Stimulated activated CD4-positive, alpha-beta T cell treated with anti-CD3 and anti-CD28 coated beads, Interleukin-4, amount 100 ng/mL, for 24 hours (primary cell): ENCODE results near the gene BCL7C.
A peak's percentile ranks its signal among the peaks of the same experiment; 100 is the strongest.
"Not testable (repeated sequence)": the region's sequence is repeated elsewhere in the genome, so short reads cannot be mapped to it uniquely, and the experiment has no call there.

ENCODE experiments used
- DNase-seq: peaks from one replicate; pipeline ENCODE4 v3.0.0-alpha.2; 2020

BCL7C gene

GRCh38 chr16:30893744-30894539 lies at the start of gene BCL7C:
Gene BCL7C (minus strand): TSS chr16:30894077. CDS start chr16:30893944, 133 bp downstream.
- peak; percentile 83 for DNase-seq

DNA sequence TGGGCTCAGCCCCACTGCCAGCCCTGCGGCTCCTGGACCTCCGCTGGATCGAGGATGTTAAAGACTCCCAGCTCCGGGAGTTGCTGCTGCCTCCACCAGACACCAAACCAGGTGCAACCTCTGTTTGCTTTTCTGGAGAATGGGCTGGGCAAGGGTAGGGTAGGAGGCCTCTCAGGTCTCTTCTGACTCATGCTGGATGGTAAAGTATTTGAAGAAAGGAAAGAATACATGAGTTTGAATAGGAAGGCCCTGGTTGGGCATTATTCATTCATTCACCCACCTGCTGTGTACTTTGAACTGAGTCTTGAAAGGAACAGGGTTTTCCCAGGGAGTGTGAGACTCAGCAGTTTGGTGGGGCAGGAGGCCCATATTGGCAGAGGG lies 48.5 kb upstream of the BCL7C start:
- DNase-seq: no peak

DNA sequence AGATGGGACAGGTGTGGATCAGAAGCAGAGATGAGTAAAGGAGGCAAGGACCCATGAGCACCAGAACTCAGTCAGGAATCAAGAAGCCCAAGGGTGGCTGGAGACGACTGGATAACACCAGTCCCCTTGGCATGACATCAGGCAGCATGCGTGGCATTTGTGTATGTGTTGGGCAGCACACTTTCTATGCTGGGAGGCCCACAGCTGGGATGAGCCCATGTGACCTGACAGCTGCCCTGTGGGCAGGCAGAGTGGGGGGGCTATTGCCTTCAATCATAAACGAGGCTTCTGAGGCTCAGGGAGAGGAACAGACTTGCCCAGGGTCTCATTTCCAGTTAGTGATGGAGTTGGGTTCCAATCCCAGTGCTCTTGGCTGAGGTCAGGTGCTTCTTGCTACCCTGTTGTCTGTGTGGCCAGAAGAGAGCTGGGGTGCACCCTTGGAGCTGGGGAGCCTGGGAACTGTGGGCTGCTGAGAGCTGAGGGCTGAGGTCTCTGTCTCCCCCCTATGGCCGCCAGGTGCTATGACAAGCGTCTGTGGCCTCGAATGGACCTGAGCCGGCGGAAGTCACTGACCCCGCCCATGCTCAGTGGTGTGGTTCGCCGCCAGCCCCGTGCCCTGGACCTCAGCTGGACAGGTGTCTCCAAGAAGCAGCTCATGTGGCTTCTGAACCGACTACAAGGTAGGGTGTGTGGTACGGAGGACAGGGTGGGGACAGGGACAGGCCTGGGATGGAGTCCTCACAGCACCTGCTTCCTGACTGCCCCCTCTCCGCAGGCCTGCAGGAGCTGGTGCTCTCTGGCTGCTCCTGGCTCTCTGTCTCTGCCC lies 47.9 kb upstream of the BCL7C start:
- DNase-seq: peak; percentile 68

- DNase-seq: not testable (repeated sequence)
These were observed 45.7 kb upstream of the BCL7C start for GRCh38 chr16:30939571-30939970.

DNA sequence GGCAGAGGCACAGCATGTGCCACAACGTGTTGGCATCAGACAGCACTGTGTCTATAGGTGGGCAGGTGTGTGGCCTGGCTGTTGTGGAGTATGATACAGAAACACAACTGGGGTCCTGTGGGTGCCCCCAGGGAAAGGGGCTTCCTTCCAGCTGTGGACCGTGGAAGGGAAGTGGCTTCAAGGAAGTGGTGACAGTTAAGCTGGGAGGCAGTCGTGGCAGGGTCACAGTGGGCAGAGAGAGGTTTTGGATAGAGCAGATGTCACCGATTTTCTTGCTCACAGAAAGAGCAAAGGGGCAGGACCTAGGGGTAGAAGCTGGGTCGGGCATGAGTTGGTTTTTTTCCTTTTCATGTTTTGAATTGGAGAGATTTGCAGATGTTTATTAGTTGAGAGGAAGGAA lies 43.8 kb upstream of the BCL7C start:
- no peak for DNase-seq

DNA sequence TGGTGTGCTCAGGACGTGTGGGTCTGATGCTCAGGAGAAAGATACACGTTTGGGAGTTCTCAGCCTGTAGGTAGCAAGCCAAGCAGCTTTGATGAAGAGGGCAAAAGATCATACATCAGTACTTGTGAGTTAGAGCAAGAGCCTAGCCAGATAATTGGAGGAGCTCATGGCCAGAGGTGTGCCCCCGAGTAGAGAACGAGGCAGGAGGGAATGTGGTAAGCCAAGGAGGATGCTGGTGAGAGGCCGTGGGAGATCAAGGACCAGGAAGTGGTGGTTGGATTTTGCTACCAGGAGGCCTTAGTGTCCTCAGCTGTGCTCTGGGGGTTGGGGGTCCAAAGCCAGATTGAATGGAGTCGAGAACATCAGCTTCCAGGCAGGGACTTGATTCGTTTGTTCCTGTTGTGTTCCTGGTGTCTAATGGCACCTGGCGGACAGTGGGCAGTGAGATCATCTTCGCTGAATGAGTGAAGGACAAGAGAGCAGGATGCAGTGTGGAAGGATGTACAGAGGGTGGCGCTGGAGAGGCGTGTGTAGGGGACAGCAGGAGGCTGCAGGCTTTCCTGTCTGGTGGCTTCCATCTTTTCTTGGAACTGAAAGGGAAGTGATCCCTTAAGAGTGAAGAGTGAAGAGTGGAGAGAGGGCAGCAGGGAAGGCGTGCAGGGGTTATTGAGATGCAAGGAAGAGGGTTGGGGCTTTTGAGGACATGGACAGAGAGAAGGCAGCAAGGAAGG lies 41.1 kb upstream of the BCL7C start:
- peak; percentile 42 for DNase-seq

DNA sequence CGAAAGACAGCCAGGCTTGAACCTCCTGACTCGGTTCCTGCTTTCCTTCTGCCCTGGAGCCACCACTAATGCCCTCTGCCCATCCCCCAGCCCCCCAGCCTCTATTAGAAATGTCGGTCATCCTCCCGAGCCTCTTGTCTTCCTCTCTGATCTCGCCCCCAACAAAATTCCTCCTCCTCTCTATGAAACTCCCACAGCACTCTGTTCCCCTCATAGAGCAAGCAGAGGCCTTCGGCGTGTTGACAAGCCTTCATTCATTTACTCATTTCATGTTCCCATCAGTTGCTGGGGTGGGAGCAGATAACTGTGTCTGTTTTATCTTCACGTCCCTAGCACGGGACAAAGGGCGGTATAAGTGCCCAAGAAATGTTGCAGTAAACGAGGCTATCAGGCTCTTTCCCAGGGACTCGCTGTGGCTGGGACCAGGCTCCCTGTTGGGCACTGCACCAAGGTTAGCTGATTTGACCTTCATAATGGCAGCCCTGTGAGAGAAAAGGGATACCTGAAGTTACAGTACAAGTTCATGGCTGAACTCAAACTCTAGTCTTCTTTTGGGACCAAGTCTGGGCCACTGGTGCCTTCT lies 37.3 kb upstream of the BCL7C start:
- no peak for DNase-seq

GRCh38 chr16:30930160-30930571 lies 36.3 kb upstream of the BCL7C start:
- no peak for DNase-seq

DNA sequence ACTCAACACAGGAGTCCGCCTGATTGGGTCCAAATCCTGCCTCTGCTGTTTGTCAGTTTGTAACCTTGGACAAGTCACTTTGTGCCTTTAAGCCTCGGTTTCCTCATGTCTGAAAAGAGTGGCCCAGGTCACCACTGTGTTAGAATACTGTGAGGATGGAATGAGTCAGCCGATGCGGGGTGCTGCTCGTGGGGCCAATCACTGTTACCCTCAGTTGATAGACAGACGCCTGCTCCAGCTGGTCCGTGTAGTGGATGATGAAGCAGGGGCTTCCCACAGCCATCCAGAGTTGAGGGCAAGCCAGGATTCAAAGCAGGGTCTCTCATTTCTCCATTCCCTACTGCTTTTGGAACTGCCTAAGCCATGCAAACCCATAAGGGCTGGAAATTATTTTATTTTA lies 35.3 kb upstream of the BCL7C start:
- no peak for DNase-seq

GRCh38 chr16:30928390-30928789 lies 34.5 kb upstream of the BCL7C start:
- no peak for DNase-seq

DNA sequence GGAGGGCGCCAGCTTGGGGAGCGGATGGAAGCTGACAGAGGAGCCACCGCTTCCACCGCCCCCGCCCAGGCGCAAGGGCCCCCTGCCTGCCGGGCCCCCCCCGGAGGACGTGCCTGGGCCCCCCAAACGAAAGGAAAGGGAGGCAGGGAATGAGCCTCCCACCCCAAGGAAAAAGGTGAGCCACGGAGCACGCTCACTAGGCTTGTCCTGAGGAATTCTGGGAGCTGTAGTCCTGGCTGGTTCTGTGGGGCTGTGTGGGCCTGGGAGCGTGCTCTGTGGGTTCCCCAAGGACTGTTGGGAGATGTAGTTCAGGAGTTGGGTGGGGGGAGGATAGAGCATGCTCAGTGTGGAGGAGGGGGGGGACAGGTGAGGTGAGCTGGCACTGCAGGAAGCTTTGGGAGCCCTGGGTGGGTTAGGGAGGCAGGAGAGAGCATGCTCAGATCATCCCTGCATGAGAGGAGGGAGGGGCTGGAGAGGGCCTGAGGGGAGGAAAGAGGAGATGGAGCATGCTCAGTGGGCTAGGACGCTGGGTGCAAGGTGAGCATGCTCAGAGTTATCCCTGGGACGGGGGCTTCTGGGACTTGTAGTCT lies 34.0 kb upstream of the BCL7C start:
- DNase-seq: peak; percentile 55

GRCh38 chr16:30926937-30927788 lies 33.3 kb upstream of the BCL7C start:
- DNase-seq: no peak

GRCh38 chr16:30925995-30926811 lies 32.3 kb upstream of the BCL7C start:
- no peak for DNase-seq

DNA sequence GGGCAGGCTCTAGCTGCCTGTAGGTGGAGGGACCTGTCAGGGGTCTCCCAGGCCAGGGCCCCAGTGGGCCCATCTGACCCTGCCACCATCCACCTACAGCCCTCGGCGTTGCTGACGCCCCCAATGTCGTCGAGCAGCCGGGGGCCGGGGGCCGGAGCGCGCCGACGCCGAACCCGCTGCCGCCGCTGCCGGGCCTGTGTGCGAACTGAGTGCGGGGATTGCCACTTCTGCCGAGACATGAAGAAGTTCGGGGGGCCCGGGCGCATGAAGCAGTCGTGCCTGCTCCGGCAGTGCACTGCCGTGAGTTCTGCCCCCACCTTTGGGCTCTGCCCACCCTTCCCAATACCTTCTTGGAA lies 31.7 kb upstream of the BCL7C start:
- DNase-seq: no peak

DNA sequence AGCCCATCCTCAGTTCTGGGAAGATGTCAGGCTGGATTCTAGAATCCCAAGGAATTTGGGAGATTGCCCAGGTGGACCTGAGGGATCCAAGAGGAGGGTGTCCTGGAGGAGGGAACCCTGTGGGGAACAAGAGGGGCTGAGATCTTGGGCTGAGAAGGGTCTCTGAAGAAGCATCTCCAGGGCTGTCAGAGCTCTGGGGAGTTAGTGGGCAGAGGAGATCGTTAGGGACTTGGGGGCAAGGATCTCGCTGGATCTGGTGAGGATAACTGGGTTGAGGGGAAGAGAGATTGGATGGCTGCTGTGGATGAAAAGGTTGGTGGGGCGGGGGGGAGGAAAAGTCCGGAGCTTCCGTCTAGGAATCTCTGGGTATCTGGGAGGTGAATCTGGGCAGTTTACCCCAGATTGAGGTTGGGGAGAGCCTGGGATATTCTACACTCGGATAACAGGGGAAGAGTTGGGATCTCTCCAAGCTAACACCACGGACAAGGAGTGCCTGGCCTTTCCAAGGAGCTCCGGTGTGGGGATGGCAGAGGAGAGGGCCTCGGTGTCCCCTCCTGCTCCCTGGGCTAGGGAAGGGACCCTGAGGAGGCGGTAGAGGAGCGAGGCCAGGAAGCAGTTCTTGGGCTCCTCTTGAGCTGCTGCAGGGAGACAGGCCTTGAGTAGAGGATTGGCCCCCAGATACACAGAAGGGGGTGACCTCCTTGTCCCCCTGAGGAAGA lies 31.2 kb upstream of the BCL7C start:
- no peak for DNase-seq

DNA sequence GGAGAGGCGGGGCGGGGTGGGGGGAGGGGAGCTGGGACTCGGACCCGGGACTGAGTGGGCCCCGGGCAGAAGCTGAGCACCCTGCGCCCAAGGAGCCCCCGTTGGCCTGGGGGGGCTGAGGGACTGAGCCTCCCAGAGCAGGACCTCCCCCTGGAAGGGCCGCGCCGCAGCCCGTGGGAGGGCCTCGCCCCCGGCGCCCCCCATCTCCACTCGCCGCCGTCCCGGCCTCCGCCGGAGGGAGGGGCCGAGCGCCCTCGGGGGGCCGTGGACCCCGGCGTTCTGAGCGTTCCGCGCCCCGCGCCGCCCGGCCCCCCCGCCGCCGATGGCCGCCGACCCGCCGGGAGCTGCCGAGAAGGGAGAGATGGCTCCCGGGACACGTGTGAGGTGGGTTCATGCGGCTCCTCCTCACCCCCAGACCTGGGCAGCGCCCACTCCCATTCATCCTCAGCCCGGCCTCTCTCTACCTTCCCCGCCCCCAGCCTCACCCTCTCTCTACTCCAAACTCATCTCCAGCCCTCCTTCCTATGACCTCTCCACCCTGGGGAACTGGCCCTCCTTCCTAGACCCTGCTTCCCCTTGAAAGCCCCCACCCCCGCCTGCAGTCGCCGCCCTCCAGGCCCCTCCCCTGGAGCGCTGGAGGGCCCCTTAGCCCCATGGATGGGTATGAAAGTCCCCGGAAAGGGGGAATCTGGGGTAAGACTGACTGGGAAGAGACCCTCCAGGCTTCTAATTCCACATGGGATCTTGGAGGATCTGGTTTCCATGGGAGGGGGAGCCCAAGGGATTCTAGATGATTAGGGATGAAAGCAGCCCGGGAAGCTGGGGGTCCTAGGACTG lies 30.4 kb upstream of the BCL7C start:
- no peak for DNase-seq

DNA sequence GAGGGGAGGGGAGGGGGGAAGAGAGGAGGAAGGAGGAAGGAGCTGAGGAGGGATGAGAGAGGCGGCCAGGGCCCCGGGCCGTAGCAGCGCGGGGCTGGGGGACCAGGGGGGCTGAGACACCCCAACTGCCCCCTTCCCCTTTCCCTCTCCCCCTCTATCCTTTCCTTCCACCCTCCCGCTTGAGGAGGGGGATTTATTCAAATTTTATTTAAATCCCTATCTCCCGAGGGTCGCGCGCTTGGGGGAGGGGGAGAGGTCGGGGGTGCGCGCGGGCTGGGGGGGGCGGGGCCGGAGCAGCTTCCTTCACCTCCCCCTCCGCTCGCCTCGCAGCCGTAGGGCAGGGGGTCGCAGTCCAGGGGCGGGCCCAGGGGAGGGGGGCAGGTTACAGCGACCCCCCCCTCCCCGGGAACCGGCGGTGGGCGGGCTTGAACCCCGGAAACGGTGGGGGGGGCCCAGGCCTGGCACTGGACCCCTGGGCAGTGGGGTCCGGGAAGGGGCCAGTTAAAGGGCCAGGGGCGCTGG lies 29.7 kb upstream of the BCL7C start, which contains the start of gene FBXL19:
FBXL19 (plus strand) TSS at position 19 of the 522 bp plus-strand sequence. CDS start 2,183 bp downstream, outside the sequence.
- DNase-seq: no peak

- peak; percentile 97 for DNase-seq
These were observed 29.2 kb upstream of the BCL7C start for GRCh38 chr16:30922960-30923535.
